Hepatocyte (in vitro differentiated cells): Measurements from ENCODE around the gene SCML2.

Experiments used
- EZH2phosphoT487 ChIP-seq: fragments of 200-600 bp; sonication (generic); IDR thresholded peaks from one replicate; pipeline ENCODE4 v1.6.1; 2018; ENCODE audit warnings: antibody characterized with exemption, mild to moderate bottlenecking, low read depth, moderate library complexity; ENCODE audit not compliant: unreplicated experiment, severe bottlenecking
- TF ChIP-seq, protein P1 (sequence below): fragments of 200-600 bp; sonication (generic); IDR thresholded peaks from 2 replicates; pipeline ENCODE4 v1.5.1; 2016; ENCODE audit warnings: antibody characterized with exemption, mild to moderate bottlenecking; ENCODE audit not compliant: poor library complexity

DNA sequence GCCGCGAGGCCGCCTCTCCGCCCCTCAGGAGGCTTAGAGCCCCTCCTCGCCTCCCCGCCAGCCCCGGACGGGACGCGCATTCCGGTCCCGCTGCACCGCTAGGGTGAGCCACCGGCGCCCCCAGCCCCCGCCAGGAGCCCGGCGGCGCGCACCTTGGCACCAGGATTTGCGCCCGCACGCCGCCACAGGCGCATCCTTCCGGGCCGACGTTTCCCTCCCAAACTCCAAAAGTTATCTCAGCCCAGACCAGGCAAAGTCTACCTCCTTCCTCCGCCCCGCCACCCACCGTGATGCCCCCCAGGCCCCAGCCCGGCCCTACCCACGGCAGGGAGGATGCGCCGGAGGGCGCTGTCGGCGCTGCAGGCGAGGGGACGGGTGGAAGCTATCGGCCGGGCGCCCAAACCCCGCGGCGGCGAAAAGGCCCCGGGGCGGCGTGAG is 538 bp downstream of the SCML2 start:
- TF ChIP-seq, protein P1, sequence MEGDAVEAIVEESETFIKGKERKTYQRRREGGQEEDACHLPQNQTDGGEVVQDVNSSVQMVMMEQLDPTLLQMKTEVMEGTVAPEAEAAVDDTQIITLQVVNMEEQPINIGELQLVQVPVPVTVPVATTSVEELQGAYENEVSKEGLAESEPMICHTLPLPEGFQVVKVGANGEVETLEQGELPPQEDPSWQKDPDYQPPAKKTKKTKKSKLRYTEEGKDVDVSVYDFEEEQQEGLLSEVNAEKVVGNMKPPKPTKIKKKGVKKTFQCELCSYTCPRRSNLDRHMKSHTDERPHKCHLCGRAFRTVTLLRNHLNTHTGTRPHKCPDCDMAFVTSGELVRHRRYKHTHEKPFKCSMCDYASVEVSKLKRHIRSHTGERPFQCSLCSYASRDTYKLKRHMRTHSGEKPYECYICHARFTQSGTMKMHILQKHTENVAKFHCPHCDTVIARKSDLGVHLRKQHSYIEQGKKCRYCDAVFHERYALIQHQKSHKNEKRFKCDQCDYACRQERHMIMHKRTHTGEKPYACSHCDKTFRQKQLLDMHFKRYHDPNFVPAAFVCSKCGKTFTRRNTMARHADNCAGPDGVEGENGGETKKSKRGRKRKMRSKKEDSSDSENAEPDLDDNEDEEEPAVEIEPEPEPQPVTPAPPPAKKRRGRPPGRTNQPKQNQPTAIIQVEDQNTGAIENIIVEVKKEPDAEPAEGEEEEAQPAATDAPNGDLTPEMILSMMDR, result no peak
- no peak for TF ChIP-seq EZH2phosphoT487
